Esophagus squamous epithelium (tissue), 4 donors: ENCODE data around the gene SLC22A1.

Source experiments
- CTCF ChIP-seq, 6 experiments: fragments of 450-650 bp in 4 of 6; fragments of 200-600 bp in 2 of 6; sonication (generic) in 2 of 6; IDR thresholded peaks; one replicate each; pipeline ENCODE4 v1.5.1; 2016 to 2019; ENCODE audit warnings: antibody characterized with exemption in 6 of 6, mild to moderate bottlenecking in 4 of 6, moderate library complexity in 4 of 6
- POLR2A ChIP-seq, 4 donors: fragments of 450-650 bp; IDR thresholded peaks; one replicate each; pipeline ENCODE4 v1.6.1; 2017; ENCODE audit warnings: antibody characterized with exemption in 4 of 4, mild to moderate bottlenecking in 4 of 4, moderate library complexity in 3 of 4

- TF ChIP-seq CTCF (IDR thresholded peaks at IDR 0.05): no peak
- no peak for TF ChIP-seq POLR2A (IDR thresholded peaks at IDR 0.05)
These were observed 39.5 kb downstream of the SLC22A1 start for GRCh38 chr6:160160929-160161646.
